Measurements from ENCODE around the gene SCGB1C2. TPM values are rescaled to one million over a fixed set of nuclear protein-coding genes. Genes with fewer than 3 reads are reported as not detected.
"Not testable (repeated sequence)": the region's sequence is repeated elsewhere in the genome, so short reads cannot be mapped to it uniquely, and the experiment has no call there.

SCGB1C2 gene
- not detected for total RNA-seq

- not testable (repeated sequence) for H3K4me1 Mint-ChIP-seq; H3K36me3 Mint-ChIP-seq (ENCODE audit: low read depth); H3K27me3 Mint-ChIP-seq; H3K4me3 Mint-ChIP-seq; ATAC-seq (replicated peaks); H3K9me3 Mint-ChIP-seq; H3K27ac Mint-ChIP-seq
Observed at GRCh38 chr17:137166-137807, at the start of gene SCGB1C2. Gene SCGB1C2, plus strand, starts transcription at chr17:137569. Its CDS starts 22 bp downstream, at chr17:137591.

- not testable (repeated sequence) for H3K4me1 Mint-ChIP-seq; H3K36me3 Mint-ChIP-seq (ENCODE audit: low read depth); H3K4me3 Mint-ChIP-seq; H3K27me3 Mint-ChIP-seq; H3K9me3 Mint-ChIP-seq; H3K27ac Mint-ChIP-seq; ATAC-seq (replicated peaks)
Observed at GRCh38 chr17:113111-113510, 24.3 kb upstream of the SCGB1C2 start.

- not testable (repeated sequence) for ATAC-seq (replicated peaks); H3K4me3 Mint-ChIP-seq; H3K9me3 Mint-ChIP-seq; H3K36me3 Mint-ChIP-seq (ENCODE audit: low read depth); H3K27ac Mint-ChIP-seq; H3K27me3 Mint-ChIP-seq; H3K4me1 Mint-ChIP-seq
Observed at GRCh38 chr17:118339-118917, 18.9 kb upstream of the SCGB1C2 start.

GRCh38 chr17:133932-134331, 3.4 kb upstream of the SCGB1C2 start:
- H3K27ac Mint-ChIP-seq; H3K36me3 Mint-ChIP-seq (ENCODE audit: low read depth); ATAC-seq (replicated peaks): not testable (repeated sequence)

GRCh38 chr17:134332-134785, 3.0 kb upstream of the SCGB1C2 start:
- H3K36me3 Mint-ChIP-seq (ENCODE audit: low read depth); H3K4me1 Mint-ChIP-seq; H3K9me3 Mint-ChIP-seq; H3K27ac Mint-ChIP-seq; H3K4me3 Mint-ChIP-seq; H3K27me3 Mint-ChIP-seq: not testable (repeated sequence)
- peak; percentile 84 for ATAC-seq (replicated peaks)

More at GRCh38 chr17:133932-134331, 3.4 kb upstream of the SCGB1C2 start:
- H3K9me3 Mint-ChIP-seq, H3K4me1 Mint-ChIP-seq, H3K27me3 Mint-ChIP-seq, H3K4me3 Mint-ChIP-seq: not testable (repeated sequence)

- H3K9me3 Mint-ChIP-seq; H3K4me1 Mint-ChIP-seq; ATAC-seq (replicated peaks); H3K27me3 Mint-ChIP-seq; H3K4me3 Mint-ChIP-seq; H3K27ac Mint-ChIP-seq; H3K36me3 Mint-ChIP-seq (ENCODE audit: low read depth): not testable (repeated sequence)
Observed at GRCh38 chr17:135022-135421, 2.3 kb upstream of the SCGB1C2 start.

- H3K27ac Mint-ChIP-seq; H3K4me3 Mint-ChIP-seq; H3K36me3 Mint-ChIP-seq (ENCODE audit: low read depth); ATAC-seq (replicated peaks); H3K27me3 Mint-ChIP-seq; H3K4me1 Mint-ChIP-seq; H3K9me3 Mint-ChIP-seq: not testable (repeated sequence)
Observed at GRCh38 chr17:135895-136294, 1.5 kb upstream of the SCGB1C2 start.

- ATAC-seq (replicated peaks): peak; percentile 89
- H3K36me3 Mint-ChIP-seq (ENCODE audit: low read depth); H3K4me3 Mint-ChIP-seq; H3K27ac Mint-ChIP-seq; H3K9me3 Mint-ChIP-seq; H3K27me3 Mint-ChIP-seq; H3K4me1 Mint-ChIP-seq: not testable (repeated sequence)
Observed at GRCh38 chr17:136531-136930, 838 bp upstream of the SCGB1C2 start.

- not testable (repeated sequence) for H3K36me3 Mint-ChIP-seq (ENCODE audit: low read depth); H3K9me3 Mint-ChIP-seq; H3K27ac Mint-ChIP-seq; H3K4me3 Mint-ChIP-seq; H3K27me3 Mint-ChIP-seq; H3K4me1 Mint-ChIP-seq; ATAC-seq (replicated peaks)
Observed at GRCh38 chr17:139401-140205, 2.2 kb downstream of the SCGB1C2 start.

- no peaks in the 10 kb centered on the region for H3K36me3 Mint-ChIP-seq (ENCODE audit: low read depth)
- no peak for ATAC-seq (replicated peaks)
- no peak overlapping the region for H3K4me3 Mint-ChIP-seq
- H3K4me1 Mint-ChIP-seq: no peaks in the 10 kb centered on the region
- peaks cover 4% of the 10 kb centered on the region for H3K27me3 Mint-ChIP-seq
- H3K9me3 Mint-ChIP-seq: no peaks in the 10 kb centered on the region
- H3K27ac Mint-ChIP-seq: no peak overlapping the region
Observed at GRCh38 chr17:142102-142661, 4.8 kb downstream of the SCGB1C2 start.

- Mint-ChIP-seq H3K36me3 (ENCODE audit: low read depth) (no peaks in the 10 kb centered on the region), H3K27ac (no peak overlapping the region), H3K4me1 (no peaks in the 10 kb centered on the region), H3K9me3 (no peaks in the 10 kb centered on the region), H3K27me3 (peaks cover 4% of the 10 kb centered on the region), H3K4me3 (no peak overlapping the region)
- no peak for ATAC-seq (replicated peaks)
Observed at GRCh38 chr17:142876-143784, 5.8 kb downstream of the SCGB1C2 start.

GRCh38 chr17:143785-144281, 6.5 kb downstream of the SCGB1C2 start:
- H3K27ac Mint-ChIP-seq: no peak overlapping the region
- no peak overlapping the region for H3K4me3 Mint-ChIP-seq
- no peaks in the 10 kb centered on the region for H3K9me3 Mint-ChIP-seq
- peaks cover 4% of the 10 kb centered on the region for H3K27me3 Mint-ChIP-seq
- H3K36me3 Mint-ChIP-seq (ENCODE audit: low read depth): no peaks in the 10 kb centered on the region
- no peaks in the 10 kb centered on the region for H3K4me1 Mint-ChIP-seq
- peak; percentile 93 for ATAC-seq (replicated peaks)

GRCh38 chr17:144936-145670, 7.7 kb downstream of the SCGB1C2 start:
- no peaks in the 10 kb centered on the region for H3K36me3 Mint-ChIP-seq (ENCODE audit: low read depth)

More at GRCh38 chr17:144936-145670, 7.7 kb downstream of the SCGB1C2 start:
- Mint-ChIP-seq H3K4me1 (no peaks in the 10 kb centered on the region), H3K27me3 (peaks cover 4% of the 10 kb centered on the region), H3K4me3 (no peak overlapping the region), H3K9me3 (no peaks in the 10 kb centered on the region), H3K27ac (no peak overlapping the region)
- no peak for ATAC-seq (replicated peaks)

Measured in activated T-helper 17 cell treated with anti-CD3 and anti-CD28 coated beads, Interleukin-2, amount 50 U/mL, for 72 hours (primary cell).